Upper lobe of right lung (tissue), 1 donor: ENCODE results near the gene PHKB. TPM values are rescaled to one million over a fixed set of nuclear protein-coding genes. Genes with fewer than 3 reads are reported as not detected.
A peak's percentile ranks its signal among the peaks of the same experiment; 100 is the strongest.

Experiments
- ATAC-seq: fragments of 200-7000 bp; cut with Tn5 transposase; one replicate; pipeline ENCODE4 v1.9.1; 2020; ENCODE audit warnings: mild to moderate bottlenecking, moderate library complexity
- DNase-seq: peaks from one replicate; pipeline ENCODE4 v3.0.0-alpha.2; 2020
- H3K27ac ChIP-seq: fragments of 200-600 bp; one replicate; pipeline ENCODE4 v1.8.0; 2022
- H3K27me3 ChIP-seq: fragments of 200-600 bp; one replicate; pipeline ENCODE4 v1.8.0; 2022; ENCODE audit warnings: mild to moderate bottlenecking
- H3K36me3 ChIP-seq: fragments of 200-600 bp; one replicate; pipeline ENCODE4 v1.8.0; 2022
- H3K4me1 ChIP-seq: fragments of 200-600 bp; one replicate; pipeline ENCODE4 v1.8.0; 2022
- H3K4me3 ChIP-seq: fragments of 200-600 bp; one replicate; pipeline ENCODE4 v1.8.0; 2022; ENCODE audit warnings: mild to moderate bottlenecking
- H3K9me3 ChIP-seq: fragments of 200-600 bp; one replicate; pipeline ENCODE4 v1.8.0; 2022
- CTCF ChIP-seq: fragments of 200-600 bp; IDR thresholded peaks from one replicate; pipeline ENCODE4 v1.8.0; 2022; ENCODE audit warnings: antibody characterized with exemption
- intact Hi-C: fragments of 100-400 bp; cut with DNase I; formaldehyde crosslinking; loops from one replicate; pipeline ENCODE4 v1.11.0; 2022
- total RNA-seq: library from RNA; stranded (reverse); fragmentation: NEBNext Ultra II Directional; extraction: Animal tissue kit (Norgen Biotek cat#: 25700); gene quantifications from one replicate; pipeline ENCODE4 v1.2.1, GENCODE V29; 2021
- donor health status: DM: no; HTN: yes; CAD: no; lungs with severe emphysema.

Gene PHKB
- total RNA-seq, 1 donor from 2014 or later = 91.8 TPM

- no peaks in the 10 kb centered on the region for H3K36me3 ChIP-seq
- no peak overlapping the region for H3K27ac ChIP-seq
- ATAC-seq = no peak
- no peaks in the 10 kb centered on the region for H3K4me1 ChIP-seq
- no peaks in the 10 kb centered on the region for H3K9me3 ChIP-seq
- no peaks in the 10 kb centered on the region for H3K27me3 ChIP-seq
- no peak for TF ChIP-seq CTCF
- H3K4me3 ChIP-seq = no peak overlapping the region
- no peak for DNase-seq
- intact Hi-C loops = no loop called here
These were observed 254.4 kb downstream of the PHKB start for GRCh38 chr16:47715442-47716083.

GRCh38 chr16:47716571-47716970, 255.4 kb downstream of the PHKB start:
- DNase-seq (no peak), ATAC-seq (peak; percentile 27)
- intact Hi-C loops = no loop called here
- Histone ChIP-seq H3K4me3 (no peak overlapping the region), H3K27me3 (no peaks in the 10 kb centered on the region), H3K36me3 (no peaks in the 10 kb centered on the region), H3K9me3 (no peaks in the 10 kb centered on the region), H3K4me1 (no peaks in the 10 kb centered on the region), H3K27ac (no peak overlapping the region)
- no peak for TF ChIP-seq CTCF

- H3K36me3 ChIP-seq = no peaks in the 10 kb centered on the region
- TF ChIP-seq CTCF = no peak
- no peaks in the 10 kb centered on the region for H3K9me3 ChIP-seq
- no peaks in the 10 kb centered on the region for H3K4me1 ChIP-seq
- intact Hi-C loops = no loop called here
- no peak overlapping the region for H3K27ac ChIP-seq
- no peak overlapping the region for H3K4me3 ChIP-seq
- ATAC-seq (no peak), DNase-seq (no peak)
- H3K27me3 ChIP-seq = no peaks in the 10 kb centered on the region
These were observed 258.6 kb downstream of the PHKB start for GRCh38 chr16:47719713-47720112.

GRCh38 chr16:47721006-47721637, 260.0 kb downstream of the PHKB start:
- H3K4me3 ChIP-seq = no peak overlapping the region
- no peaks in the 10 kb centered on the region for H3K4me1 ChIP-seq
- no peaks in the 10 kb centered on the region for H3K9me3 ChIP-seq
- H3K27ac ChIP-seq = no peak overlapping the region
- DNase-seq (no peak), ATAC-seq (peak; percentile 34)
- no peaks in the 10 kb centered on the region for H3K36me3 ChIP-seq
- no peaks in the 10 kb centered on the region for H3K27me3 ChIP-seq
- intact Hi-C loops = no loop called here
- TF ChIP-seq CTCF = no peak

- no peak overlapping the region for H3K4me3 ChIP-seq
- DNase-seq (no peak), ATAC-seq (no peak)
- H3K27ac ChIP-seq = no peak overlapping the region
- H3K9me3 ChIP-seq = no peaks in the 10 kb centered on the region
- TF ChIP-seq CTCF = no peak
- no peaks in the 10 kb centered on the region for H3K27me3 ChIP-seq
- H3K36me3 ChIP-seq = no peaks in the 10 kb centered on the region
- intact Hi-C loops = no loop called here
- H3K4me1 ChIP-seq = no peaks in the 10 kb centered on the region
These were observed 260.9 kb downstream of the PHKB start for GRCh38 chr16:47722046-47722445.
